SIG-M5 (cell line): ENCODE data around the gene FGD6.
A peak's percentile ranks its signal among the peaks of the same experiment; 100 is the strongest.
"Not testable (repeated sequence)": the region's sequence is repeated elsewhere in the genome, so short reads cannot be mapped to it uniquely, and the experiment has no call there.

Source experiments
- DNase-seq: peaks from one replicate; lab custom pipeline; 2025; lab: John Stamatoyannopoulos, UW

The FGD6 gene

GRCh38 chr12:95217377-95218149 lies at the start of gene FGD6, which contains the start of gene VEZT:
Gene FGD6 (minus strand): TSS chr12:95217467. CDS start chr12:95217240, 227 bp downstream.
Gene VEZT (plus strand): TSS chr12:95217807. CDS start chr12:95217851, 44 bp downstream.
- peak; percentile 96 for DNase-seq

GRCh38 chr12:95266254-95266653 lies 49.0 kb upstream of the FGD6 start:
- DNase-seq: no peak

DNA sequence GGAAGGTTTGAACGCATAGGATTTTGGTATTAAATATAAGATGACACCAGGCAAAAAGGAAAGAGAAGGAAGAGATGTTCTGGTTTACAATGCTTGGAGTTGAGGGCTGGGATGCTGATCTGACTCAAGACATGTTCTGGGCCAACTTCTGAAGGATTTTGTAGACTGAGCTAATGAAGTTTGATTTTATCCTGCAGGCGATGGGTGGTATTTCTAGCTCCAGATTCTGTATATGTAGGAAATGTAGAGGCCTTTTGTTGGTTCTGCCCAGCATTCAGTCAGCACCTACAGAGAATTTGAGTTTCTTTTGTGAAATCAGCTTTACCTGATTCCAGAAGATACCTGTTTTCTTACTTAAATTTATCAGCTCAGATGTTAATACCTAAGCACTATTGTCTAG lies 48.5 kb upstream of the FGD6 start:
- DNase-seq: no peak

- DNase-seq: no peak
Measured at GRCh38 chr12:95262808-95263207, 45.5 kb upstream of the FGD6 start.

DNA sequence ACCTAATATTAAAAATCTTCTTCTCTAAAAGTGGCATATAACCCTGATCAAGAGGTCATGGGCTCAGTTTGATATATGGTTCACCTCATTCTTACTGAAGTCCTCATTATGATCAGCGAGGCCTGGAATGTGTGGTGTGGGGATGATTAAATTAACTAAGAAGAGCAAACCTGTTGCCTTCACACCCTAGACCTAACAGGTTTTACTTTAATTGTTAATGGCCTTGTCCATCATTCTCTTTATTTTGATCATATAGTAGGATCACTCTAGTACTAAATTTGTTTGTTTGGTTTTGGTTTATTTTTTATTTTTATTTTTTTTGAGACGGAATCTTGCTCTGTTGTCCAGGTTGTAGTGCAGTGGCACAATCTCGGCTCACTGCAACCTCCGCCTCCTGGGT lies 43.8 kb upstream of the FGD6 start:
- no peak for DNase-seq

DNA sequence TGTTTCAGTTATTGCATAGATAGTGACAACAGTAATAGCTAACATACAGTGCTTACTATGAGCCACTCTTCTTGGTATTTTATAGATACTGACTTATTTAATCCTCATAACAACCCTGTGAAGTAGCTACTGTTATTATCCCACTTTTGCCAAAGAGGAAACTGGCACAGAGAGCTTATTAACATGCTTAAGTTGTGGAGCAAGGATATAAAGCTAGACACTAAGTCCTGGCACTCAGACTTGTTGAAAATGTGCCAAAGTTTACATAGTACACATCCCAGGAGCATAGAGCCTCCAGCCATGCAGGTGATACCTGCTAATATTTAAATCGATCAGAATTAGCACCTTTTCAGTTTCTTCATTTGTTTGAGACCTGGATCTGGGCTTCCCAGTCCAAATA lies 42.1 kb upstream of the FGD6 start:
- DNase-seq: no peak

- DNase-seq: no peak
Measured at GRCh38 chr12:95258803-95259202, 41.5 kb upstream of the FGD6 start.

GRCh38 chr12:95258151-95258550 lies 40.9 kb upstream of the FGD6 start:
- no peak for DNase-seq

DNA sequence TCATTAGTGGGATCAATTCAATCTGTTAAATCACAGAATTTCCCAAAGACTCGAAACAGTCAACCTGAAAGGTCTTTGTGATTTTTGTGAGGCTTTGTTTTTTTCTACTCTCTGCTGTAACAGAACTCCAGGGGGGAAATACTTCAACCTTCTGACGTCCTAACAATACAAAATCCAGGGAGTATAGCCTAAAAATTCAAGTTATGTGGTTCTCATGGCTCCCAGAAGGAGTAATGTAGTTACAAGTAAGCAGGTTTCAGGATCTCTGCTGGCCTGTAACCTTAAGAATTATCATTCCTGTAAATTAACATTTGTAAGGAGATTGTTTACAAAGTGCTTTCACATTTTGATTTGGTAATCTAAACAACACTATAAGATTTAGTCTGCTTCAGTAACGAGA lies 40.3 kb upstream of the FGD6 start:
- DNase-seq: no peak

DNA sequence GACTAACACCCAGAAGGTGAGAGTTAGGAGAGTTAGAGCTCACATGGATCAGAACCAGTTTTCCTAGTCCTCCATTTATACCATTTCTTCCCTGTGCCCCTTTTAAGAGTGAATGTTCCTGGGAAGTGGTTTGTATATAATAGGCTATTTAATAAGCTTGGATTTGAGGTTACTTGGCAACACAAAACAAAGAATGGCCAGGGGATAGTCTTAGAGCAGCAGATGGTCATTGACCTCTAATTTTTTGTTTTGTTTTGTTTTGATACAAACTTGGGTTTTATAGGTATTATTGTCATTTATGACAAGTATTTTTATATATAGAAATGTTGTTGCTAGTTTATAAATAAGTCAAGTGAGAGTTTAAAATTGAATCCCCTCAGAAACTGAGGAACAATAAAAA lies 36.1 kb upstream of the FGD6 start:
- no peak for DNase-seq

GRCh38 chr12:95248604-95249360 lies 31.5 kb upstream of the FGD6 start:
- DNase-seq: no peak

DNA sequence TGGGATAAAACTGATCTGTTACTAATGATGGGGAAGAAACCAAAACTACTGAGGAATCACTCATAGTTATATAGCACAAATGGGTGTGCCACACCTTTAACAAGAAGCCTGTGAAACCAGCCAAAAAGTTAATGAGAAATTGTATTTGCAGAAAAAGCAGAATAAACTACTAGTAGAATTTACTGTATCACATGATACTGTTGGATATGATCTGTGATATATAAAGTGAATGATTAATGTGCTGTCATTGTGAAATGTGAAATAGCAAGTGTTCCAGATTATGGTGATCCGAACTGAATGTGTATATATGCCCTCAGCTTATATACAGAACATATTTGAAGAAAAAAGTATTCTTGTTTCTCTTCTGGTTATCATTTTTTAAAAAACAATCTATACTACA lies 30.8 kb upstream of the FGD6 start:
- no peak for DNase-seq

- DNase-seq: no peak
Measured at GRCh38 chr12:95244350-95244749, 27.1 kb upstream of the FGD6 start.

DNA sequence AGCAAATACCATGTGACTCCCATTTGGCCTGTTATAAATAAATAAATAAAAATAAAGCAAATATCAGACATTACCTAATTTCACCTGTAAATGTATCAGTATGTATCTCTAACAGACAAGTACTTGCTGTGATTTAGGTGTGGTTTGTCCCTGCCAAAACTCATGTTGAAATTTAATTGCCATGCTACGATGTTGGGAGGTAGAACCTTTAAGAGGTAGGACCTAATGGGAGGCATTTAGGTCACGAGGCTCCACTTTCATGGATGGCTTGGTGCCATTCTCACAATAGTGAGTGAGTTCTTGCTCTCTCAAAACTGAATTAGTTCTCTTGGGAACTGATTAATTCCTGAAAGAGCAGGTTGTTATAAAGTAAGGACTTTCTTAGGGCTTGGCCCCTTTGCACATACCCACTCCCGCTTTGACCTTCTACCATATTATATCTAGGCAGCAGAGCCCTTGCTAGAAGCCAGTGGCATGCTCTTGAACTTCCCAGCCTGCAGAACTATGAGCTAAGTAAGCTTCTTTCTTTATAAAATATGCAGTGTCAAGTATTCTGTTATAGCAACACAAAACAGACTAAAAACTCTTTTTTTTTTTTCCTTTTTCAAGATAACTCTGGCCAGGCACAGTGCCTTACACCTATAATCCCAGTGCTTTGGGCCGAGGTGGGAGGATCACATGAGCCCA lies 26.4 kb upstream of the FGD6 start:
- DNase-seq: no peak

DNA sequence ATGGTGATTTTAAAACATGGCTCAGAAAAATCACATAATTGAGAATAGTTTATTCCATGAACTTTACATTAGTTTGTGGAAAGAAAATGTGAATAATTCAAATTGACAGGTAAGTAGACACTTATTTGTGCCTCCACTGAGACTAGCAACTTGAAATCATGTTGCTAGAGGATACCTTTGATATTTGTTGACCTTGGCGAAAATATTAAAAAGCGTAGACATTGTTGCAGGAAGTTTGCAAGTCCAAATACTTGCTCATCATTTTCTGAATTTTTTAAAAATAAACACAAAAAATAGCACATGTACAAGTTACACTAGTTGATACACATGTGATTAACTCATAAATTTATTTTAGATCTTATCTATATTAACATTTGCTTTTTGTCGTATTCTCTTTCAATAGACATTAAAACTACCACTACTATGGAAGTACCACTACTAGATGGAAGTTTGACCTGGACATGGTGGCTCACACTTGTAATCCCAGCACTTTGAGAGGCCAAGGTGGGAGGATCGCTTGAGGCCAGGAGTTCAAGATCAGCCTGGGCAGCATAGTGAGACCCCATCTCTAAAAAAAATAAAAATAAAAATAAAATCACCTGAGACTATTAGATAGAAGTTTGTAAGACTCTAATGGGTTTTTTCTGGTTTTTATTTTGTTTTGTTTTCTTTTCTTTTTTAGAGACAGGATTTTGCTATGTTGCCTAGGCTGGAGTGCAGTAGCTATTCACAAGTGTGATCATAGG lies 24.7 kb upstream of the FGD6 start:
- DNase-seq: no peak

- not testable (repeated sequence) for DNase-seq
Measured at GRCh38 chr12:95241138-95241537, 23.9 kb upstream of the FGD6 start.

DNA sequence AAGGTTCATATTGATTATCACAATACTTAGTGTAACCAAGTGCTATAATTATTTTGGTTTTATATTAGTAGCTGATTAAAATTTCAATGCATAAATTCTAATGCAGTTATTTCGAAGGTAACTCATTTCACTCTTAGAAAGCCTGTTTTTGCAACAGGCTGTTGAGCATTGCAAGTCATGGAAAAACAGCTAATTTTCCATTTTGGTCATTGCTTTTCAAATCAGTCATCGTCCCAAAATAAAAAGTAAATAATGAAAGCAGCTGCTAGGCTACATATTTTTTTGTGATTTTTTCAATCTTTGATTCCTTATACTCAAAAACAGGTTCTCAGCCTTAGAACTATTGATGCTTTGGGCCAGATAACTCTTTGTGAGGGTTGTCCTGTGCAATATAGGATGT lies 23.3 kb upstream of the FGD6 start:
- no peak for DNase-seq

GRCh38 chr12:95239835-95240234 lies 22.6 kb upstream of the FGD6 start:
- DNase-seq: not testable (repeated sequence)

DNA sequence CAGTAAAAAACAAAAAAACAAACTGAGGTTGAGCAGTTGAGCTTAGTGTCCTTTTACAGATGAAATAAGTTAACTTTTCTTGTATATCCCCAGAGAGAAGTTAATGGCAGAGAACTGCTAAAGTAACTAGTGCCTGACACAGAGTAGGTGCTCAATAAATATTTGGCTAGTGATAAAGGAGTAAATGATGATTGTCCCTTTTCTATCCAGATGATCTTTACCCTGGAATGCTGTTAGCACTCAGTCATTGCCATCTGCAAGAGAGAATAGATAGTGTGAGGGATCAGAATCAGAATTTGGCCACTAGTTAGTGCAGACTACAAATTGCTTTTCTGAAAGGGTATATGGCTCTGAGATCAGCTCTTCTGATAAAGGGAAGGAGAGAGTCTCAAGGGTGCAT lies 21.9 kb upstream of the FGD6 start:
- DNase-seq: no peak

- no peak for DNase-seq
Measured at GRCh38 chr12:95238150-95238549, 20.9 kb upstream of the FGD6 start.

DNA sequence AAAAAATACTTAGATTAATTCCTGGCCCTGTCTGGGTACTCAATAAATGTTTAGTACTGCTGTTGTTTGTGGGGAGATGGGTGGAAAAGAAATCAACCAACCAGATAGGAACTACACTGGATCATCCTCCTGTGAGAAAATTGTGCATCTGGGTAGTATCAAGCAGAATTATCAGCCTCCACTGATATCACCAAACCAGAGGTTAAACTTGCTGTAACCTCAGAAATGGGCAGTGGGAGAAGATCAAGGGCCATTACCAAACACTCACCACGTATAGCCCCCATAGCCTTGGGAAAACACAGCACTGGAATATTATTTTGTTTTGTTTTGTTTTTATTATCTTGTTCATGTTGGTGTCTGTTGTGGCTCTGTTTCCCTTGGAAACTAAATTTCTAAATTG lies 20.0 kb upstream of the FGD6 start:
- no peak for DNase-seq

DNA sequence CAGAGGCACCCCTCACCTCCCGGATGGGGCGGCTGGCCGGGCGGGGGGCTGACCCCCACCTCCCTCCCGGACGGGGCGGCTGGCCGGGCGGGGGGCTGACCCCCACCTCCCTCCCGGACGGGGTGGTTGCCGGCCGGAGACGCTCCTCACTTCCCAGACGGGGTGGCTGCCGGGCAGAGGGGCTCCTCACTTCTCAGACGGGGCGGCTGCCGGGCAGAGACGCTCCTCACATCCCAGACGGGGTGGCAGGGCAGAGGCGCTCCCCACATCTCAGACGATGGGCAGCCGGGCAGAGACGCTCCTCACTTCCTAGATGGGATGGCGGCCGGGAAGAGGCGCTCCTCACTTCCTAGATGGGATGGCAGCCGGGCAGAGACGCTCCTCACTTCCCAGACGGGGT lies 18.4 kb upstream of the FGD6 start:
- DNase-seq: not testable (repeated sequence)
